Endothelial cell of umbilical vein (primary cell): ENCODE data around the gene RPUSD4. TPM values are rescaled to one million over a fixed set of nuclear protein-coding genes. Genes with fewer than 3 reads are reported as not detected.

ENCODE experiments used
- BruUV-seq: library from RNA; stranded (reverse); fragments of 400-500 nt; replicated peaks from 2 replicates; lab custom pipeline; 2021; lab: Mats Ljungman, UMichigan
- CTCF ChIA-PET: fragments of 300-600, 350-600 bp; sonication (Branson Sonifier 250); formaldehyde crosslinking; loops from one replicate; lab custom pipeline; 2021; ENCODE audit warnings: antibody characterized with exemption, inconsistent platforms; lab: Charles Lee
- POLR2A ChIA-PET: fragments of 300-600, 350-600 bp; sonication (Branson Sonifier 250); formaldehyde crosslinking; loops from one replicate; lab custom pipeline; 2021; ENCODE audit warnings: antibody characterized with exemption, inconsistent platforms; lab: Charles Lee
- DNase-seq: peaks from one replicate; pipeline ENCODE4 v3.0.0-alpha.2; 2011; ENCODE audit warnings: low read depth, low spot score
- FAIRE-seq: peaks from 2 replicates; lab custom pipeline; 2011; peaks lifted over from hg19 to GRCh38; lab: Jason Lieb, UNC
- H2AFZ ChIP-seq: 2 replicates; pipeline ENCODE4 v1.6.0; 2012; ENCODE audit warnings: low read depth, low read length, control low read depth, inconsistent platforms
- H3K27ac ChIP-seq: 2 replicates; pipeline ENCODE4 v1.5.1; 2011; ENCODE audit warnings: low read depth, mild to moderate bottlenecking, control low read depth, low read length, moderate library complexity; ENCODE audit not compliant: insufficient read depth
- H3K27me3 ChIP-seq, 2 experiments: 2 replicates each; pipeline versions ENCODE4 v1.6.0 to v1.6.1; 2011; ENCODE audit warnings: low read length in 2 of 2, mixed read lengths in 1 of 2; ENCODE audit not compliant: control insufficient read depth in 2 of 2, insufficient read depth in 2 of 2
- H3K36me3 ChIP-seq, 2 experiments: 2 replicates in 1 of 2; 3 replicates in 1 of 2; pipeline ENCODE4 v1.5.1; 2011; ENCODE audit warnings: low read length in 2 of 2, mild to moderate bottlenecking in 1 of 2, moderate library complexity in 1 of 2; ENCODE audit not compliant: control insufficient read depth in 2 of 2, insufficient read depth in 2 of 2; ENCODE audit errors: extremely low read depth in 1 of 2
- H3K4me1 ChIP-seq: 3 replicates; pipeline ENCODE4 v1.5.1; 2011; ENCODE audit warnings: mild to moderate bottlenecking, low read length; ENCODE audit not compliant: control insufficient read depth, insufficient read depth; ENCODE audit errors: extremely low read depth
- H3K4me2 ChIP-seq: 2 replicates; pipeline ENCODE4 v1.6.1; 2011; ENCODE audit warnings: low read length, control low read depth, mixed read lengths; ENCODE audit not compliant: insufficient read depth
- H3K4me3 ChIP-seq, 3 experiments: fragments of 200-600 bp in 1 of 3; sonication (generic), shearing (Covaris generic) in 1 of 3; replicated peaks in 1 of 3; 2 replicates each; pipeline ENCODE4 v1.5.1; 2011 to 2016; ENCODE audit warnings: control low read depth in 3 of 3, low read length in 3 of 3, mild to moderate bottlenecking in 2 of 3, inconsistent platforms in 1 of 3, low read depth in 1 of 3, moderate library complexity in 1 of 3; ENCODE audit not compliant: insufficient read depth in 1 of 3
- H3K79me2 ChIP-seq: 2 replicates; pipeline ENCODE4 v1.6.0; 2012; ENCODE audit warnings: low read length, inconsistent platforms; ENCODE audit not compliant: control insufficient read depth, insufficient read depth
- H3K9ac ChIP-seq: replicated peaks from 2 replicates; pipeline ENCODE3; 2011; ENCODE audit warnings: low read length, control low read depth; ENCODE audit not compliant: insufficient read depth; ENCODE audit errors: extremely low read depth
- H3K9me1 ChIP-seq: replicated peaks from 3 replicates; pipeline ENCODE4 v1.6.0; 2011; ENCODE audit warnings: mild to moderate bottlenecking, low read length; ENCODE audit not compliant: control insufficient read depth, insufficient read depth; ENCODE audit errors: extremely low read depth
- H3K9me3 ChIP-seq: replicated peaks from 2 replicates; pipeline ENCODE4 v1.5.1; 2012; ENCODE audit warnings: low read length, inconsistent platforms; ENCODE audit not compliant: control insufficient read depth, insufficient read depth
- H4K20me1 ChIP-seq: replicated peaks from 2 replicates; pipeline ENCODE3; 2011; ENCODE audit warnings: mild to moderate bottlenecking, low read length; ENCODE audit not compliant: control insufficient read depth, insufficient read depth; ENCODE audit errors: extremely low read depth
- CTCF ChIP-seq, 2 donors: IDR thresholded peaks; 1 replicate in 1 of 2; 2 replicates in 1 of 2; pipeline ENCODE4 v1.5.1; 2011; ENCODE audit warnings: low read length in 2 of 2, mild to moderate bottlenecking in 2 of 2, moderate library complexity in 2 of 2, control low read depth in 1 of 2, inconsistent platforms in 1 of 2, low read depth in 1 of 2; ENCODE audit not compliant: insufficient read depth in 1 of 2; ENCODE audit errors: extremely low read depth in 1 of 2
- EZH2 ChIP-seq: IDR thresholded peaks from 2 replicates; pipeline ENCODE4 v1.6.1; 2012; ENCODE audit warnings: borderline replicate concordance, low read depth, mild to moderate bottlenecking, moderate library complexity, low read length, inconsistent platforms; ENCODE audit not compliant: severe bottlenecking
- FOS ChIP-seq: IDR thresholded peaks from 2 replicates; pipeline ENCODE4 v1.6.1; 2011; ENCODE audit warnings: mild to moderate bottlenecking, low read length, moderate library complexity, borderline replicate concordance; ENCODE audit not compliant: insufficient read depth
- GATA2 ChIP-seq: IDR thresholded peaks from 2 replicates; pipeline ENCODE4 v1.7.0; 2011; ENCODE audit warnings: low read depth, mild to moderate bottlenecking, moderate library complexity, mixed read lengths, low read length; ENCODE audit not compliant: insufficient read length, insufficient read depth
- JUN ChIP-seq: IDR thresholded peaks from 2 replicates; pipeline ENCODE4 v1.6.1; 2011; ENCODE audit warnings: borderline replicate concordance, low read depth; ENCODE audit not compliant: insufficient read length, insufficient read depth
- MAX ChIP-seq: IDR thresholded peaks from 2 replicates; pipeline ENCODE4 v1.6.1; 2011; ENCODE audit not compliant: insufficient read depth, insufficient read length
- MYC ChIP-seq: IDR thresholded peaks from one replicate; pipeline ENCODE4 v1.6.1; 2011; ENCODE audit warnings: mild to moderate bottlenecking, low read depth, low read length
- POLR2A ChIP-seq: IDR thresholded peaks from 2 replicates; pipeline ENCODE4 v1.6.1; 2012; ENCODE audit warnings: low read depth, mild to moderate bottlenecking, control low read depth, low read length
- POLR2AphosphoS5 ChIP-seq: IDR thresholded peaks from 2 replicates; pipeline ENCODE4 v1.6.1; 2012; ENCODE audit warnings: low read depth, mild to moderate bottlenecking, control low read depth, low read length, moderate library complexity; ENCODE audit not compliant: insufficient read depth
- dilution Hi-C: fragments of 300-500 bp; cut with MboI; formaldehyde crosslinking; loops from one replicate; pipeline ENCODE4 v1.15.0; 2019; ENCODE audit warnings: low sequenced_read_pairs; ENCODE audit not compliant: extremely low pct_ligation_motif_present
- intact Hi-C: fragments of 100-400 bp; cut with micrococcal nuclease; formaldehyde crosslinking; loops from one replicate; pipeline ENCODE4 v1.10.0; 2022
- polyA plus RNA-seq, 4 experiments: library from polyadenylated mRNA; depleted of rRNA in 3 of 4; stranded (reverse) in 3 of 4; unstranded in 1 of 4; fragments of >200 nt; gene quantifications; 2 replicates each; pipeline versions ENCODE4 v1.2.1 to v1.2.3, GENCODE V29; 2011 to 2012; ENCODE audit warnings: missing spikeins in 1 of 4
- total RNA-seq: library from RNA; stranded (reverse); gene quantifications from 2 replicates; pipeline ENCODE4 v1.2.3, GENCODE V29; 2021

RPUSD4 gene
- total and polyA plus RNA-seq, 2 donors (not counting 3 experiments of a cell fraction or from before 2014, with no cell fraction given), result 37.8 to 40.8 TPM

- Histone ChIP-seq H3K9me3 (no peaks in the 10 kb centered on the region), H3K4me3 (no peak overlapping the region), H3K4me1 (peaks cover 25% of the 10 kb centered on the region), H3K79me2 (no peaks in the 10 kb centered on the region), H3K27me3 (no peaks in the 10 kb centered on the region), H4K20me1 (no peaks in the 10 kb centered on the region), H3K9me1 (no peaks in the 10 kb centered on the region), H3K9ac (no peak overlapping the region), H3K36me3 (no peaks in the 10 kb centered on the region), H2AFZ (no peak overlapping the region), H3K4me2 (no peak overlapping the region), H3K27ac (peak overlapping the region; percentile 47)
- no peak for TF ChIP-seq MYC
- TF ChIP-seq JUN, result peak; percentile 89
- peak; percentile 66 for TF ChIP-seq POLR2A
- TF ChIP-seq EZH2, result no peak
- no peak for TF ChIP-seq GATA2
- no peak for TF ChIP-seq CTCF (IDR thresholded peaks at IDR 0.05; ENCODE audit: extremely low read depth in 1 of 2, insufficient read depth in 1 of 2, low read depth in 1 of 2, low read length in 2 of 2)
- TF ChIP-seq POLR2AphosphoS5, result peak; percentile 82
- TF ChIP-seq FOS, result peak; percentile 67
- no peak for TF ChIP-seq MAX
- peak; percentile 98 for DNase-seq
- ChIA-PET CTCF (interaction anchor here (1.4 to 3.6 kb wide), 3 partner anchors 19 to 40 kb away, joined by 5 to 11 read pairs (median 6); no protein-coding TSS in a partner anchor), POLR2A (no interaction called here)
- intact Hi-C loops (loop anchor here (2.0 kb wide), 1 partner anchor 91 kb away; the partner anchor contains the start of gene CDON), dilution Hi-C loops (no loop called here)
- no TSS peak for BruUV-seq
- FAIRE-seq, result peak; percentile 96
Measured at GRCh38 chr11:126153972-126154371, 57.5 kb downstream of the RPUSD4 start.
